Neural cell (in vitro differentiated cells): ENCODE results near the gene CES2. TPM values are rescaled to one million over a fixed set of nuclear protein-coding genes. Genes with fewer than 3 reads are reported as not detected.

ENCODE experiments used
- H2AFZ ChIP-seq: fragments of 200-600, 300-800 bp; sonication (generic), shearing (Covaris generic); 2 replicates; pipeline ENCODE4 v1.6.0; 2014; ENCODE audit warnings: low read depth, mild to moderate bottlenecking, antibody characterized with exemption, low read length, moderate library complexity
- H3F3A ChIP-seq: fragments of 200-600 bp; shearing (Covaris generic); 2 replicates; pipeline ENCODE4 v1.6.1; 2016; ENCODE audit warnings: mild to moderate bottlenecking, moderate library complexity, mixed read lengths, antibody characterized with exemption, low read length; ENCODE audit not compliant: insufficient read depth, poor library complexity, severe bottlenecking
- H3K27ac ChIP-seq: fragments of 200-600, 300-800 bp; sonication (generic), shearing (Covaris generic); 2 replicates; pipeline ENCODE4 v1.5.1; 2014; ENCODE audit warnings: mild to moderate bottlenecking, low read length, moderate library complexity
- H3K27me3 ChIP-seq: fragments of 300-800, 200-600 bp; sonication (generic), shearing (Covaris generic); 2 replicates; pipeline ENCODE4 v1.6.0; 2014; ENCODE audit warnings: mild to moderate bottlenecking, low read depth, low read length, moderate library complexity; ENCODE audit not compliant: insufficient read depth
- H3K36me3 ChIP-seq: fragments of 300-800, 200-600 bp; sonication (generic), shearing (Covaris generic); 2 replicates; pipeline ENCODE4 v1.5.1; 2014; ENCODE audit warnings: mild to moderate bottlenecking, antibody characterized with exemption, low read length, moderate library complexity; ENCODE audit not compliant: insufficient read depth
- H3K4me2 ChIP-seq: fragments of 300-800, 200-600 bp; sonication (generic), shearing (Covaris generic); 2 replicates; pipeline ENCODE4 v1.6.0; 2014; ENCODE audit warnings: mild to moderate bottlenecking, low read length
- H3K4me3 ChIP-seq: fragments of 300-800, 200-600 bp; sonication (generic), shearing (Covaris generic); 2 replicates; pipeline ENCODE4 v1.5.1; 2014; ENCODE audit warnings: mild to moderate bottlenecking, low read length, moderate library complexity
- H3K79me2 ChIP-seq: fragments of 200-600 bp; shearing (Covaris generic); replicated peaks from 2 replicates; pipeline ENCODE4 v1.6.0; 2014; ENCODE audit warnings: mild to moderate bottlenecking, low read length, moderate library complexity; ENCODE audit not compliant: insufficient read depth
- H3K9ac ChIP-seq: fragments of 300-800, 200-600 bp; sonication (generic), shearing (Covaris generic); 2 replicates; pipeline ENCODE4 v1.6.1; 2016; ENCODE audit warnings: mild to moderate bottlenecking, low read length, mixed read lengths
- H3K9me2 ChIP-seq: fragments of 200-600 bp; shearing (Covaris generic); 2 replicates; pipeline ENCODE4 v1.6.1; 2016; ENCODE audit warnings: mild to moderate bottlenecking, low read length, mixed read lengths; ENCODE audit not compliant: insufficient read depth
- H3K9me3 ChIP-seq: fragments of 200-600, 300-800 bp; sonication (generic), shearing (Covaris generic); 2 replicates; pipeline ENCODE4 v1.6.1; 2016; ENCODE audit warnings: mild to moderate bottlenecking, mixed run types, low read length, moderate library complexity, mixed read lengths
- H4K20me1 ChIP-seq: fragments of 200-600 bp; shearing (Covaris generic); 2 replicates; pipeline ENCODE4 v1.6.1; 2016; ENCODE audit warnings: mild to moderate bottlenecking, mixed run types; ENCODE audit not compliant: insufficient read depth
- EP300 ChIP-seq: fragments of 450-650 bp; conservative IDR thresholded peaks from 2 replicates; pipeline ENCODE4 v1.6.1; 2014; ENCODE audit warnings: antibody characterized with exemption, mild to moderate bottlenecking, moderate library complexity; ENCODE audit not compliant: poor library complexity, severe bottlenecking
- EZH2 ChIP-seq: fragments of 200-600, 300-800 bp; shearing (Covaris generic), sonication (generic); IDR thresholded peaks from 2 replicates; pipeline ENCODE4 v1.6.1; 2014; ENCODE audit warnings: antibody characterized with exemption, low read length, borderline replicate concordance, mild to moderate bottlenecking; ENCODE audit not compliant: insufficient read depth, poor library complexity, severe bottlenecking
- MXI1 ChIP-seq: fragments of 450-650 bp; conservative IDR thresholded peaks from 2 replicates; pipeline ENCODE4 v1.6.1; 2014; ENCODE audit warnings: antibody characterized with exemption, mild to moderate bottlenecking; ENCODE audit not compliant: poor library complexity, severe bottlenecking
- POLR2AphosphoS5 ChIP-seq: IDR thresholded peaks from 2 replicates; pipeline ENCODE4 v1.6.1; 2012
- RAD21 ChIP-seq: fragments of 450-650 bp; conservative IDR thresholded peaks from 2 replicates; pipeline ENCODE4 v1.6.1; 2014; ENCODE audit warnings: antibody characterized with exemption, mild to moderate bottlenecking, moderate library complexity
- SMC3 ChIP-seq: fragments of 450-650 bp; conservative IDR thresholded peaks from 2 replicates; pipeline ENCODE4 v1.6.1; 2014; ENCODE audit warnings: antibody characterized with exemption, mild to moderate bottlenecking, moderate library complexity; ENCODE audit not compliant: poor library complexity
- TAF1 ChIP-seq: IDR thresholded peaks from 2 replicates; pipeline ENCODE4 v1.6.1; 2012; ENCODE audit warnings: low read depth
- polyA plus RNA-seq: library from polyadenylated mRNA; depleted of rRNA; stranded (reverse); fragments of >200 nt; gene quantifications from 2 replicates; pipeline ENCODE4 v1.2.3, GENCODE V29; 2014
- TF ChIP-seq, protein P1 (sequence below): IDR thresholded peaks from 2 replicates; pipeline ENCODE4 v1.6.1; 2012; ENCODE audit warnings: borderline replicate concordance
- TF ChIP-seq, protein P2 (sequence below): fragments of 450-650 bp; IDR thresholded peaks from 2 replicates; pipeline ENCODE4 v1.5.1; 2014; ENCODE audit warnings: antibody characterized with exemption, mild to moderate bottlenecking, moderate library complexity; ENCODE audit not compliant: poor library complexity, severe bottlenecking

Gene CES2
- polyA plus RNA-seq, 1 donor from 2014 or later: 22.9 TPM

GRCh38 chr16:66968847-66969246, 33.5 kb downstream of the CES2 start:
- H3K9me2 ChIP-seq: no peaks in the 10 kb centered on the region
- no peaks in the 10 kb centered on the region for H3K36me3 ChIP-seq
- no peak overlapping the region for H3K9ac ChIP-seq
- H3K4me3 ChIP-seq: no peak overlapping the region
- no peaks in the 10 kb centered on the region for H3F3A ChIP-seq
- no peaks in the 10 kb centered on the region for H3K9me3 ChIP-seq
- H3K79me2 ChIP-seq: no peaks in the 10 kb centered on the region
- H3K27me3 ChIP-seq: no peaks in the 10 kb centered on the region
- H3K27ac ChIP-seq: no peak overlapping the region
- no peak overlapping the region for H3K4me2 ChIP-seq
- H2AFZ ChIP-seq: no peak overlapping the region
- no peaks in the 10 kb centered on the region for H4K20me1 ChIP-seq
- TF ChIP-seq RAD21 (no peak), SMC3 (no peak), EZH2 (no peak), TAF1 (no peak), EP300 (no peak), POLR2AphosphoS5 (no peak), MXI1 (no peak)
- TF ChIP-seq, protein P1, sequence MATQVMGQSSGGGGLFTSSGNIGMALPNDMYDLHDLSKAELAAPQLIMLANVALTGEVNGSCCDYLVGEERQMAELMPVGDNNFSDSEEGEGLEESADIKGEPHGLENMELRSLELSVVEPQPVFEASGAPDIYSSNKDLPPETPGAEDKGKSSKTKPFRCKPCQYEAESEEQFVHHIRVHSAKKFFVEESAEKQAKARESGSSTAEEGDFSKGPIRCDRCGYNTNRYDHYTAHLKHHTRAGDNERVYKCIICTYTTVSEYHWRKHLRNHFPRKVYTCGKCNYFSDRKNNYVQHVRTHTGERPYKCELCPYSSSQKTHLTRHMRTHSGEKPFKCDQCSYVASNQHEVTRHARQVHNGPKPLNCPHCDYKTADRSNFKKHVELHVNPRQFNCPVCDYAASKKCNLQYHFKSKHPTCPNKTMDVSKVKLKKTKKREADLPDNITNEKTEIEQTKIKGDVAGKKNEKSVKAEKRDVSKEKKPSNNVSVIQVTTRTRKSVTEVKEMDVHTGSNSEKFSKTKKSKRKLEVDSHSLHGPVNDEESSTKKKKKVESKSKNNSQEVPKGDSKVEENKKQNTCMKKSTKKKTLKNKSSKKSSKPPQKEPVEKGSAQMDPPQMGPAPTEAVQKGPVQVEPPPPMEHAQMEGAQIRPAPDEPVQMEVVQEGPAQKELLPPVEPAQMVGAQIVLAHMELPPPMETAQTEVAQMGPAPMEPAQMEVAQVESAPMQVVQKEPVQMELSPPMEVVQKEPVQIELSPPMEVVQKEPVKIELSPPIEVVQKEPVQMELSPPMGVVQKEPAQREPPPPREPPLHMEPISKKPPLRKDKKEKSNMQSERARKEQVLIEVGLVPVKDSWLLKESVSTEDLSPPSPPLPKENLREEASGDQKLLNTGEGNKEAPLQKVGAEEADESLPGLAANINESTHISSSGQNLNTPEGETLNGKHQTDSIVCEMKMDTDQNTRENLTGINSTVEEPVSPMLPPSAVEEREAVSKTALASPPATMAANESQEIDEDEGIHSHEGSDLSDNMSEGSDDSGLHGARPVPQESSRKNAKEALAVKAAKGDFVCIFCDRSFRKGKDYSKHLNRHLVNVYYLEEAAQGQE: no peak
- TF ChIP-seq, protein P2, sequence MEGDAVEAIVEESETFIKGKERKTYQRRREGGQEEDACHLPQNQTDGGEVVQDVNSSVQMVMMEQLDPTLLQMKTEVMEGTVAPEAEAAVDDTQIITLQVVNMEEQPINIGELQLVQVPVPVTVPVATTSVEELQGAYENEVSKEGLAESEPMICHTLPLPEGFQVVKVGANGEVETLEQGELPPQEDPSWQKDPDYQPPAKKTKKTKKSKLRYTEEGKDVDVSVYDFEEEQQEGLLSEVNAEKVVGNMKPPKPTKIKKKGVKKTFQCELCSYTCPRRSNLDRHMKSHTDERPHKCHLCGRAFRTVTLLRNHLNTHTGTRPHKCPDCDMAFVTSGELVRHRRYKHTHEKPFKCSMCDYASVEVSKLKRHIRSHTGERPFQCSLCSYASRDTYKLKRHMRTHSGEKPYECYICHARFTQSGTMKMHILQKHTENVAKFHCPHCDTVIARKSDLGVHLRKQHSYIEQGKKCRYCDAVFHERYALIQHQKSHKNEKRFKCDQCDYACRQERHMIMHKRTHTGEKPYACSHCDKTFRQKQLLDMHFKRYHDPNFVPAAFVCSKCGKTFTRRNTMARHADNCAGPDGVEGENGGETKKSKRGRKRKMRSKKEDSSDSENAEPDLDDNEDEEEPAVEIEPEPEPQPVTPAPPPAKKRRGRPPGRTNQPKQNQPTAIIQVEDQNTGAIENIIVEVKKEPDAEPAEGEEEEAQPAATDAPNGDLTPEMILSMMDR: no peak

GRCh38 chr16:66970775-66971720, 35.7 kb downstream of the CES2 start:
- TF ChIP-seq MXI1 (no peak), SMC3 (no peak), POLR2AphosphoS5 (no peak), EZH2 (no peak), EP300 (no peak), TAF1 (no peak), RAD21 (no peak)
- TF ChIP-seq, protein P2: no peak
- TF ChIP-seq, protein P1: no peak
- Histone ChIP-seq H3K36me3 (no peaks in the 10 kb centered on the region), H2AFZ (no peak overlapping the region), H3F3A (no peaks in the 10 kb centered on the region), H3K79me2 (no peaks in the 10 kb centered on the region), H3K27ac (no peak overlapping the region), H3K27me3 (no peaks in the 10 kb centered on the region), H3K4me3 (no peak overlapping the region), H3K9me2 (no peaks in the 10 kb centered on the region), H3K4me2 (no peak overlapping the region), H4K20me1 (no peaks in the 10 kb centered on the region), H3K9ac (no peak overlapping the region), H3K9me3 (no peaks in the 10 kb centered on the region)
